Neural cell (in vitro differentiated cells): ENCODE measurements around the gene SGSH.
"Not testable (repeated sequence)": the region's sequence is repeated elsewhere in the genome, so short reads cannot be mapped to it uniquely, and the experiment has no call there.

Experiments used
- CTCF ChIP-seq: fragments of 450-650 bp; IDR thresholded peaks from 2 replicates; pipeline ENCODE4 v1.5.1; 2014; ENCODE audit warnings: antibody characterized with exemption, mild to moderate bottlenecking, moderate library complexity; ENCODE audit not compliant: poor library complexity, severe bottlenecking
- EP300 ChIP-seq: fragments of 450-650 bp; conservative IDR thresholded peaks from 2 replicates; pipeline ENCODE4 v1.6.1; 2014; ENCODE audit warnings: antibody characterized with exemption, mild to moderate bottlenecking, moderate library complexity; ENCODE audit not compliant: poor library complexity, severe bottlenecking
- EZH2 ChIP-seq: fragments of 200-600, 300-800 bp; shearing (Covaris generic), sonication (generic); IDR thresholded peaks from 2 replicates; pipeline ENCODE4 v1.6.1; 2014; ENCODE audit warnings: antibody characterized with exemption, low read length, borderline replicate concordance, mild to moderate bottlenecking; ENCODE audit not compliant: insufficient read depth, poor library complexity, severe bottlenecking
- RAD21 ChIP-seq: fragments of 450-650 bp; conservative IDR thresholded peaks from 2 replicates; pipeline ENCODE4 v1.6.1; 2014; ENCODE audit warnings: antibody characterized with exemption, mild to moderate bottlenecking, moderate library complexity
- REST ChIP-seq: IDR thresholded peaks from 2 replicates; pipeline ENCODE4 v1.6.1; 2012; ENCODE audit warnings: borderline replicate concordance
- SMC3 ChIP-seq: fragments of 450-650 bp; conservative IDR thresholded peaks from 2 replicates; pipeline ENCODE4 v1.6.1; 2014; ENCODE audit warnings: antibody characterized with exemption, mild to moderate bottlenecking, moderate library complexity; ENCODE audit not compliant: poor library complexity
- TAF1 ChIP-seq: IDR thresholded peaks from 2 replicates; pipeline ENCODE4 v1.6.1; 2012; ENCODE audit warnings: low read depth

GRCh38 chr17:80199295-80199694 is 20.8 kb downstream of the SGSH start:
- not testable (repeated sequence) for TF ChIP-seq TAF1, CTCF, EP300, RAD21, EZH2, SMC3, REST
